Measurements from ENCODE around the gene OTULIN. TPM values are rescaled to one million over a fixed set of nuclear protein-coding genes. Genes with fewer than 3 reads are reported as not detected.

Gene OTULIN
- total and polyA plus RNA-seq, 2 of the 13 experiments (the other 11 are each of a cell fraction or from before 2014, with no cell fraction given): 7.0 to 34.8 TPM

- no peak for FAIRE-seq
- Histone ChIP-seq H2AFZ (ENCODE audit: low read length) (no peak overlapping the region), H3K9ac (ENCODE audit: insufficient read depth, low read depth, low read length) (no peak overlapping the region), H3K27ac (ENCODE audit: extremely low read length, insufficient read depth, low read length) (no peak overlapping the region), H3K9me3 (ENCODE audit: low read length) (no peaks in the 10 kb centered on the region), H3K4me2 (ENCODE audit: low read depth, low read length) (no peak overlapping the region), H3K4me3 (replicated peaks in 1 of 3; ENCODE audit: insufficient read depth in 1 of 3, low read depth in 2 of 3, low read length in 3 of 3) (no peak overlapping the region), H3K27me3 (ENCODE audit: control insufficient read depth in 1 of 2, insufficient read depth in 2 of 2, low read length in 2 of 2) (no peaks in the 10 kb centered on the region), H4K20me1 (ENCODE audit: insufficient read depth, low read length) (no peaks in the 10 kb centered on the region), H3K36me3 (replicated peaks in 1 of 2; ENCODE audit: control insufficient read depth in 1 of 2, insufficient read depth in 2 of 2, low read length in 2 of 2) (no peaks in the 10 kb centered on the region), H3K79me2 (ENCODE audit: insufficient read depth, low read length) (no peaks in the 10 kb centered on the region), H3K4me1 (ENCODE audit: insufficient read depth, low read length) (no peaks in the 10 kb centered on the region)
- ChIA-PET POLR2A (no interaction called here), CTCF (ENCODE audit: low intra/inter-chr PET ratio, low total read pairs) (no interaction called here)
- in situ Hi-C loops (cut with HindIII; ENCODE audit: extremely low pct_ligation_motif_present, low pct_unique_long_range_greater_than_20kb): no loop called here
- 1% methylated on average over 2 of the region's 2 CpGs for WGBS (ENCODE audit: low lambda C conversion rate)
- DNase-seq (ENCODE audit: low spot score): no peak
- intact Hi-C loops (cut with micrococcal nuclease; ENCODE audit: unreplicated experiment): no loop called here
- no TSS peak for BruUV-seq (replicated peaks)
- no peak for ATAC-seq
- TF ChIP-seq ZNF674 (CRISPR knock-in tag; IDR thresholded peaks at IDR 0.05; ENCODE audit: low read depth): no peak
- TF ChIP-seq IKZF4 (CRISPR knock-in tag; IDR thresholded peaks at IDR 0.05; ENCODE audit: borderline replicate concordance, low read depth, not compliant biosample characterization): no peak
- TF ChIP-seq ARID2 (CRISPR knock-in tag; IDR thresholded peaks at IDR 0.05; ENCODE audit: borderline replicate concordance): no peak
- TF ChIP-seq SSRP1 (CRISPR knock-in tag; IDR thresholded peaks at IDR 0.05): no peak
- TF ChIP-seq ZNF800 (CRISPR knock-in tag; IDR thresholded peaks at IDR 0.05): no peak
- TF ChIP-seq EHMT2 (IDR thresholded peaks at IDR 0.05; ENCODE audit: borderline replicate concordance, low read depth, low read length): no peak
- no peak for TF ChIP-seq ZNF672 (CRISPR knock-in tag; IDR thresholded peaks at IDR 0.05)
- no peak for TF ChIP-seq TBX3 (IDR thresholded peaks at IDR 0.05; ENCODE audit: borderline replicate concordance)
- TF ChIP-seq ARHGAP35 (CRISPR knock-in tag; IDR thresholded peaks at IDR 0.05; ENCODE audit: borderline replicate concordance): no peak
- no peak for TF ChIP-seq MEIS1 (CRISPR knock-in tag; IDR thresholded peaks at IDR 0.05; ENCODE audit: borderline replicate concordance)
These were observed 28.9 kb upstream of the OTULIN start for GRCh38 chr5:14635656-14636055.

Measured in HepG2 (cell line).